Measurements from ENCODE around the gene METTL15. TPM values are rescaled to one million over a fixed set of nuclear protein-coding genes. Genes with fewer than 3 reads are reported as not detected.
"Not testable (repeated sequence)": the region's sequence is repeated elsewhere in the genome, so short reads cannot be mapped to it uniquely, and the experiment has no call there.

METTL15 gene
- total RNA-seq, 2 experiments from 2014 or later, result 12.3 to 12.4 TPM

DNA sequence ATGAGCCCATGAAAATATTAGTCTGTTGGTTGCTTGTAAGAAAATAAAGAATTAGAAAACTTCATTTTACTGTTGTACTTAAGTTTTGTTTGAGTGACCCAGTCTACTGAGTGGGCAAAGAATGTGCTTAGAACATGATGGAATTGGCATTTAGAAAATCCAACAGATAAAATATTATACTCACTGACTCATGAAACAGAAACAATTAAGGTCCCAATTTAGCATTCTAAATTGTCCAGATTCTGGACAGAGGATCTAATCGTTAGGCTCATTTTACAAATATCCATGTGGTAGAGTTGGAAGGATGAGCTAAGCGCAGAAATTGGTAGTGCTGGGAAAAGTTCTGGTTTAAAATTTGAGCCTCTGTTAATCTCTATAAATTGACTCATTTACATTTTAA, 45.4 kb downstream of the METTL15 start:
- Mint-ChIP-seq H3K9me3 (no peaks in the 10 kb centered on the region), H3K27ac (no peak overlapping the region), H3K27me3 (no peaks in the 10 kb centered on the region), H3K36me3 (ENCODE audit: low read depth) (peaks cover 16% of the 10 kb centered on the region), H3K4me3 (no peak overlapping the region), H3K4me1 (no peaks in the 10 kb centered on the region)
- POLR2A ChIA-PET, result no interaction called here
- CTCF ChIA-PET, result interaction anchor here (1.4 kb wide), 1 partner anchor 8 kb away, joined by 3 read pairs; no protein-coding TSS in a partner anchor
- DNase-seq, result no peak

DNA sequence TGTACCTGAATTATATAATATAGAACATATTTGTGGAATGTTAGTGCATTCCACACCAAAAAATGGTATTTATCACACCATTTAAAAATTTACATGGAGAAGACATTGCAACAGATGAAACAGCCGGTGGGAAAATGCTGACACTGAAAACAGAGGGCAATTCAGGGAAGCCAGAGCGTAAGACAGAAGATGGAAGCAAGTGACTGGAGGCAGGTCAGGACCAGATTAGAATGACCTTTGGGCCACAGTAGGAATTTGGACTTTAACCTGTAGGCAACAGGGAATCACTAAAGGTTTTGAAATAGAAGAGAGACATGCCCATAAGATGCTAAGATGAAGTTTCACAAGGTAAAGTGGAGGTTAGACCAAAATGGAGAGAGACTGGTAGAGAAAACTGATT, 60.5 kb downstream of the METTL15 start:
- ChIA-PET CTCF (no interaction called here), POLR2A (no interaction called here)
- Mint-ChIP-seq H3K27ac (no peak overlapping the region), H3K9me3 (peaks cover 6% of the 10 kb centered on the region), H3K27me3 (no peaks in the 10 kb centered on the region), H3K36me3 (ENCODE audit: low read depth) (peaks cover 11% of the 10 kb centered on the region), H3K4me3 (no peak overlapping the region), H3K4me1 (peaks cover 5% of the 10 kb centered on the region)
- no peak for DNase-seq

DNA sequence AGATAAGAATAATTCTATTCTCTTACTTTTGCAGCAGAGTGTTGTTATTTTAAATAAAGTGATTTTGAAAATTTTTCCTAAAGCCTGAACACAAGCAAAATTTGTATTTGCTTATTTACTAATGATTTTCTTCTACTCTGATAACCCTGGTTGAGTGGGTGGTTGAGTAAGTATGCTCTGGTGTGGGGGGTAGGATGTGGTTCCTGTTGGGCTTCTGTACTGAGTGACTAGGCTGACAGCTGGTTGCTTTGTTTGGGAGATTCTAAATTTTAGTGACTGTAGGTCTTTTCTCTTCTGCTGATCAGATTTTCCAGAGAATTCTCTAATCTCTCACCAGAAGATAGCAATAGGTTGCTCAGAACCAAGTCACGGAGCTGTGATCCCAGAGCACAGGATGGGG, 61.6 kb downstream of the METTL15 start:
- peaks cover 8% of the 10 kb centered on the region for H3K9me3 Mint-ChIP-seq
- no peak for DNase-seq
- no peaks in the 10 kb centered on the region for H3K27me3 Mint-ChIP-seq
- peaks cover 15% of the 10 kb centered on the region for H3K36me3 Mint-ChIP-seq (ENCODE audit: low read depth)
- ChIA-PET CTCF (no interaction called here), POLR2A (no interaction called here)
- H3K4me3 Mint-ChIP-seq, result no peak overlapping the region
- peaks cover 5% of the 10 kb centered on the region for H3K4me1 Mint-ChIP-seq
- no peak overlapping the region for H3K27ac Mint-ChIP-seq

DNA sequence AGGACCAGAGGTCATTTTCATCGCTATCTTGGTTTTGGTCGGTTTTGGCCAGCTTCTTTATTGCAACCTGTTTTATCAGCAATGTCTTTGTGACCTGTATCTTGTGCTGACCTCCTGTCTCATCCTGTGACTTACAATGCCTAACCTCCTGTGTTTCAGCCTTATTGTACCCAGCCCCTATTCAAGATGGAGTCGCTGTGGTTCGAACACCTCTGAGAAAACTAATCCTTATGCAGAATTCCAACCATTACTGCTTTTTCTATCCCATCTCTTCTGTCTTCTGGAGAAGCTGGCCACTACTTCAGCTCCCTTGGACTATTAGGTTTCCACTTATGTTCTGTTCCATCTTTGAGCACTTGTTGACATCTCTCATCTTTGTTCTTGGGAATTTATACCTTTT, 62.6 kb downstream of the METTL15 start:
- no peak for DNase-seq
- Mint-ChIP-seq H3K4me1 (peaks cover 5% of the 10 kb centered on the region), H3K27ac (no peak overlapping the region), H3K36me3 (ENCODE audit: low read depth) (peaks cover 15% of the 10 kb centered on the region), H3K4me3 (no peak overlapping the region), H3K9me3 (peaks cover 8% of the 10 kb centered on the region), H3K27me3 (no peaks in the 10 kb centered on the region)
- ChIA-PET POLR2A (no interaction called here), CTCF (no interaction called here)

DNA sequence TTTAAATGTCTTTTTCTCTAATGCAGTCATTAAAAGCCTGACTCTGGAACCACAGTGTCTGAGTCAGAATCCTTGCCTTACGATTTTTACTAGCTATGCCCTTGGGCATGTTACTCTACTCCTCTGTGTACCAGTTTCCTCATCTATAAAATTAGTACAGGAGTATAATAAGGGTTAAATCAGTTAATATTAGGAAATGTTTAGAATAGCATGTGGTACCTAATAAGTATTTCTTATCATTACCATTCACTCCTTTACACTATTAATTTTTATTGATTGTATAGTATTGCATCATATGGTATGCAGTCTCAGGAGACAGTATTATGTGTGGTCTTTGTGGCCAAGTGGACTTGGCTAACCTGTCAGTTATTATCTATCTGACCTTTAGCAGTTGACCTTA, 68.2 kb downstream of the METTL15 start:
- ChIA-PET CTCF (no interaction called here), POLR2A (no interaction called here)
- Mint-ChIP-seq H3K27ac (no peak overlapping the region), H3K27me3 (no peaks in the 10 kb centered on the region), H3K4me3 (no peak overlapping the region), H3K4me1 (no peaks in the 10 kb centered on the region), H3K36me3 (ENCODE audit: low read depth) (peaks cover 10% of the 10 kb centered on the region), H3K9me3 (peaks cover 4% of the 10 kb centered on the region)
- no peak for DNase-seq

GRCh38 chr11:28195449-28195848, 87.3 kb downstream of the METTL15 start:
- H3K27ac Mint-ChIP-seq, result no peak overlapping the region
- CTCF ChIA-PET, result no interaction called here
- no peaks in the 10 kb centered on the region for H3K27me3 Mint-ChIP-seq
- no peak overlapping the region for H3K4me3 Mint-ChIP-seq
- peaks cover 2% of the 10 kb centered on the region for H3K9me3 Mint-ChIP-seq
- no peak for DNase-seq
- peaks cover 19% of the 10 kb centered on the region for H3K36me3 Mint-ChIP-seq (ENCODE audit: low read depth)
- H3K4me1 Mint-ChIP-seq, result no peaks in the 10 kb centered on the region
- POLR2A ChIA-PET, result no interaction called here

DNA sequence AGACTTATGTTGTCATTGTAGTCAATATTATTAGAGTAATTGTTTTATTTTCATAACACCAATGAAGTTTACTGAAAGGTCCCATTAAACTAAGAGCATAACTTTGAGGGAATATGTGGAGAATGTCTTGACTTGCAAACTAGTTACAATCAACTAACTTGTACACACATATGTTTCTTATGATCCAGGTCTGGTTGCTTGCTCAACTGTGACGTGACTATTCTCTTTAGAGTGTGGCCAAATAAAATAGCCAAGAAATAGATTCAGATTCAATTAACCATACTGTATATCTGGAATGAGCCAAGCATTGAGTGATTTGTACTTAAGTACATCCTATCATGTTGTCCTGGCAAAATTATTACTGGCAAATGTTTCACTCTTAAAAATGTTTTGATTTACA, 101.7 kb downstream of the METTL15 start:
- Mint-ChIP-seq H3K4me3 (no peak overlapping the region), H3K27me3 (no peaks in the 10 kb centered on the region), H3K36me3 (ENCODE audit: low read depth) (peaks cover 18% of the 10 kb centered on the region), H3K9me3 (no peaks in the 10 kb centered on the region), H3K4me1 (no peaks in the 10 kb centered on the region), H3K27ac (no peak overlapping the region)
- ChIA-PET CTCF (no interaction called here), POLR2A (no interaction called here)
- no peak for DNase-seq

- H3K4me3 Mint-ChIP-seq, POLR2A ChIA-PET, CTCF ChIA-PET, DNase-seq, H3K4me1 Mint-ChIP-seq, H3K9me3 Mint-ChIP-seq, H3K27me3 Mint-ChIP-seq, H3K27ac Mint-ChIP-seq: not testable (repeated sequence)
- peaks cover 17% of the 10 kb centered on the region for H3K36me3 Mint-ChIP-seq (ENCODE audit: low read depth)
These were observed 113.9 kb downstream of the METTL15 start for GRCh38 chr11:28222063-28222462.

GRCh38 chr11:28223577-28223976, 115.4 kb downstream of the METTL15 start:
- no peaks in the 10 kb centered on the region for H3K27me3 Mint-ChIP-seq
- H3K36me3 Mint-ChIP-seq (ENCODE audit: low read depth), result peaks cover 10% of the 10 kb centered on the region
- no peak for DNase-seq
- no peak overlapping the region for H3K4me3 Mint-ChIP-seq
- ChIA-PET POLR2A (no interaction called here), CTCF (no interaction called here)
- peaks cover 4% of the 10 kb centered on the region for H3K9me3 Mint-ChIP-seq
- no peak overlapping the region for H3K27ac Mint-ChIP-seq
- peaks cover 2% of the 10 kb centered on the region for H3K4me1 Mint-ChIP-seq

DNA sequence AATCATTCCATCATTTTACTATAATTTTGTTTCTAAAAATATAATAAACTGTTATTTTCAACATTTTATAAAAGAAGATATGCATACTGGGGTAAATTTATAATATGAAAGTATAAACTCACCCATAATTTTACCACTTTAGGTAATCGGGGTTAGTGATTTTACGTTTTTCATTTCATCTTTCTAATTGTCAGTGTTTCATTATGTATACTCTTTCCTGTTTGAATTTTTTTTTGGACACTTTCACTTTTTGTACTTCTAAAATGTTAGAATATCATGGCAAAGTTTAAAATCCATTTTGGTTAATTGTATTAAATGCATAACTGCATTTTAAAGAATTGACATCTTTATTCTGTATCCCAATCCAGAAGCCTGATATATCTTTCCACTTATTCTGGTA, 115.8 kb downstream of the METTL15 start:
- no peak for DNase-seq
- H3K36me3 Mint-ChIP-seq (ENCODE audit: low read depth), result peaks cover 10% of the 10 kb centered on the region
- H3K4me1 Mint-ChIP-seq, result peaks cover 2% of the 10 kb centered on the region
- no peak overlapping the region for H3K27ac Mint-ChIP-seq
- no peak overlapping the region for H3K4me3 Mint-ChIP-seq
- POLR2A ChIA-PET, result no interaction called here
- CTCF ChIA-PET, result no interaction called here
- peaks cover 4% of the 10 kb centered on the region for H3K9me3 Mint-ChIP-seq
- H3K27me3 Mint-ChIP-seq, result no peaks in the 10 kb centered on the region

- POLR2A ChIA-PET, result no interaction called here
- DNase-seq, result no peak
- H3K27me3 Mint-ChIP-seq, result no peaks in the 10 kb centered on the region
- peaks cover 2% of the 10 kb centered on the region for H3K4me1 Mint-ChIP-seq
- H3K4me3 Mint-ChIP-seq, result no peak overlapping the region
- H3K27ac Mint-ChIP-seq, result no peak overlapping the region
- CTCF ChIA-PET, result no interaction called here
- no peaks in the 10 kb centered on the region for H3K36me3 Mint-ChIP-seq (ENCODE audit: low read depth)
- H3K9me3 Mint-ChIP-seq, result no peaks in the 10 kb centered on the region
These were observed 119.3 kb downstream of the METTL15 start for GRCh38 chr11:28227460-28227859.

GRCh38 chr11:28228196-28228895, 120.2 kb downstream of the METTL15 start:
- Mint-ChIP-seq H3K27me3 (no peaks in the 10 kb centered on the region), H3K4me1 (peaks cover 2% of the 10 kb centered on the region), H3K36me3 (ENCODE audit: low read depth) (no peaks in the 10 kb centered on the region), H3K4me3 (no peak overlapping the region), H3K9me3 (no peaks in the 10 kb centered on the region), H3K27ac (no peak overlapping the region)
- ChIA-PET CTCF (no interaction called here), POLR2A (no interaction called here)
- no peak for DNase-seq

DNA sequence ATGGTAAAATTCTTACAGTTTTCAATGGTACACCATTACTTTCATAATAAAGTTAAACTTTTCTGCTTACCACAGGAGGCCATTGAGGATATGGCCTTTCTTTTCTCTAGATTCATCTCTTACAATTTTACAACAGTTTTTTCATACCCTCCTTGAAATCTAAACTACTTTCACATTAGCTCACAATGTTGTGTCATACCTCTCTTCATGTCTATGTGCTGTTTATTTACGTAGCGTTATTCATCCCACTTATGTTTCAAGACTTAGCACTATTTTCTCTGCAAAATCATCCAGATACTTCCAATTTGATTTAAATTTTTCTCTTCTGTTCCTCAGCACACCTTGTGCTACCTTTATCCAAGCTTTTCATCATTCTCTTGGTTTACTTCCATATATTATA, 123.3 kb downstream of the METTL15 start:
- no peaks in the 10 kb centered on the region for H3K27me3 Mint-ChIP-seq
- no peaks in the 10 kb centered on the region for H3K4me1 Mint-ChIP-seq
- no peak for DNase-seq
- H3K27ac Mint-ChIP-seq, result no peak overlapping the region
- CTCF ChIA-PET, result no interaction called here
- no peak overlapping the region for H3K4me3 Mint-ChIP-seq
- POLR2A ChIA-PET, result interaction anchor here (2.1 kb wide), 1 partner anchor 124 kb away, joined by 4 read pairs; the partner anchor contains the start of genes KIF18A and METTL15
- H3K36me3 Mint-ChIP-seq (ENCODE audit: low read depth), result peaks cover 1% of the 10 kb centered on the region
- no peaks in the 10 kb centered on the region for H3K9me3 Mint-ChIP-seq

DNA sequence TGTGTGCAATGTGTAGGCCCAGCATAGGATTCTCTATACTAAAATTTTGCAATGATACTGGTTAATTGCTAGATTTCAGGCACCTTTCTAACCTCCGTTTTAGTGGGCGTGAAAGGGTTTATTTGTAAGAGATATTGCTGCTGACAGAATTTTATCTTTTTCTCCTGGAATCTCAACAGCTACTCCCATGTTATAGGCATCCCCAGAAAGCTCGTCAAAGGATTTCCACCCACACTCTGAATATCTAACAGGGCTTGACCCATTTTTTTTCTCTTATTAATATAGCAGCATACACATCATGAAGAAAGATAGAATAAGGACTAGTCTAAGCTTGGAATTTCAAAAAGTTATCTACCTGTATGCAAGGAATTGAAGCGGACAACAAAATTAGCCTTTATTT, 124.5 kb downstream of the METTL15 start:
- no peak overlapping the region for H3K4me3 Mint-ChIP-seq
- H3K36me3 Mint-ChIP-seq (ENCODE audit: low read depth), result peaks cover 5% of the 10 kb centered on the region
- DNase-seq, result no peak
- POLR2A ChIA-PET, result interaction anchor here (2.1 kb wide), 1 partner anchor 125 kb away, joined by 4 read pairs; the partner anchor contains the start of genes KIF18A and METTL15
- H3K4me1 Mint-ChIP-seq, result no peaks in the 10 kb centered on the region
- no peak overlapping the region for H3K27ac Mint-ChIP-seq
- CTCF ChIA-PET, result no interaction called here
- no peaks in the 10 kb centered on the region for H3K9me3 Mint-ChIP-seq
- no peaks in the 10 kb centered on the region for H3K27me3 Mint-ChIP-seq

All from activated CD4-positive, alpha-beta memory T cell treated with anti-CD3 and anti-CD28 coated beads, Interleukin-2, amount 10 ng/mL, durations not matched to agents 7 days and 5 days (primary cell).